AG04450 (cell line): ENCODE results near the gene PDE10A. TPM values are rescaled to one million over a fixed set of nuclear protein-coding genes. Genes with fewer than 3 reads are reported as not detected.

Experiments
- CTCF ChIA-PET: fragments of 300-600, 350-600 bp; formaldehyde crosslinking; extraction: SDS; loops from one replicate; lab custom pipeline; 2022; ENCODE audit warnings: antibody characterized with exemption, inconsistent platforms; lab: Charles Lee
- POLR2A ChIA-PET: fragments of 350-600 bp; formaldehyde crosslinking; extraction: SDS; loops from one replicate; lab custom pipeline; 2021; ENCODE audit warnings: antibody characterized with exemption, inconsistent platforms; lab: Yijun Ruan, JAX
- DNase-seq: peaks from one replicate; pipeline ENCODE4 v3.0.0-alpha.2; 2011; ENCODE audit warnings: low read depth, low spot score
- H3K27ac ChIP-seq: one replicate; pipeline ENCODE4 v1.5.1; 2012; ENCODE audit warnings: low read depth, low read length, control low read depth
- H3K27me3 ChIP-seq: one replicate; pipeline ENCODE4 v1.6.0; 2012; ENCODE audit warnings: low read length; ENCODE audit not compliant: control insufficient read depth, insufficient read depth
- H3K4me3 ChIP-seq: 2 replicates; pipeline ENCODE4 v1.5.1; 2011; ENCODE audit warnings: mild to moderate bottlenecking, low read depth, low read length, control low read depth
- H3K9me3 ChIP-seq: 2 replicates; pipeline ENCODE4 v1.5.1; 2012; ENCODE audit warnings: low read length; ENCODE audit not compliant: control insufficient read depth, insufficient read depth
- CTCF ChIP-seq: IDR thresholded peaks from 2 replicates; pipeline ENCODE4 v1.5.1; 2011; ENCODE audit warnings: low read depth, low read length, control low read depth, inconsistent platforms
- polyA plus RNA-seq: library from polyadenylated mRNA; depleted of rRNA; stranded (reverse); fragments of >200 nt; gene quantifications from 2 replicates; pipeline ENCODE4 v1.2.3, GENCODE V29; 2011

Gene PDE10A
- polyA plus RNA-seq, 1 experiment = 7.8 TPM

GRCh38 chr6:165577556-165577955, 85.5 kb downstream of the PDE10A start:
- no peaks in the 10 kb centered on the region for H3K27me3 ChIP-seq
- H3K4me3 ChIP-seq = no peak overlapping the region
- POLR2A ChIA-PET = no interaction called here
- no peak for TF ChIP-seq CTCF
- H3K9me3 ChIP-seq = peaks cover 14% of the 10 kb centered on the region
- no peak for DNase-seq
- H3K27ac ChIP-seq = no peak overlapping the region
- CTCF ChIA-PET = no interaction called here

DNA sequence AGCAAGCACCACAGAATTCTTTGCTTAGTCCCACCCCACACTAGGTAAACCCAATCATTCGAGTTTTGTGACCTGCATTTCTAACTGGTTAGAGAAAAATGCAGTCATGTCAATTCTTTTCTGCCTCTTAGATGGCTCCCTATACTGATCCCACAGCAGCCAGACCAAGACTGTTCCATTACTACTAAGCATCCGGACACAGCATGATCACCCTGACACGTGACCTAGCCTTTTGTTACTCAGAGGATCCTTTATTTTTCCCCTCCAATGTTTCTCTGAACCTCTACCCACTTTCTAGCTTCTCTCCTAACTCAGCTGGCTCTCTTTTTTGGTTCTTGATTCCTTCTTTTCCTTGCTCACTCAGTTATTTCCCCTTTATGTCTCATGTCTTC, 87.9 kb downstream of the PDE10A start:
- Histone ChIP-seq H3K9me3 (peaks cover 15% of the 10 kb centered on the region), H3K27me3 (no peaks in the 10 kb centered on the region), H3K27ac (no peak overlapping the region), H3K4me3 (no peak overlapping the region)
- POLR2A ChIA-PET = no interaction called here
- CTCF ChIA-PET = no interaction called here
- TF ChIP-seq CTCF = no peak
- DNase-seq = no peak

- Histone ChIP-seq H3K4me3 (no peak overlapping the region), H3K27ac (no peak overlapping the region), H3K9me3 (peaks cover 15% of the 10 kb centered on the region), H3K27me3 (no peaks in the 10 kb centered on the region)
- ChIA-PET POLR2A (no interaction called here), CTCF (no interaction called here)
- DNase-seq = no peak
- TF ChIP-seq CTCF = no peak
Measured at GRCh38 chr6:165574220-165575157, 88.6 kb downstream of the PDE10A start.

GRCh38 chr6:165573671-165574070, 89.4 kb downstream of the PDE10A start:
- Histone ChIP-seq H3K27me3 (no peaks in the 10 kb centered on the region), H3K27ac (no peak overlapping the region), H3K9me3 (peaks cover 15% of the 10 kb centered on the region), H3K4me3 (no peak overlapping the region)
- no peak for TF ChIP-seq CTCF
- DNase-seq = no peak
- POLR2A ChIA-PET = no interaction called here
- CTCF ChIA-PET = no interaction called here

DNA sequence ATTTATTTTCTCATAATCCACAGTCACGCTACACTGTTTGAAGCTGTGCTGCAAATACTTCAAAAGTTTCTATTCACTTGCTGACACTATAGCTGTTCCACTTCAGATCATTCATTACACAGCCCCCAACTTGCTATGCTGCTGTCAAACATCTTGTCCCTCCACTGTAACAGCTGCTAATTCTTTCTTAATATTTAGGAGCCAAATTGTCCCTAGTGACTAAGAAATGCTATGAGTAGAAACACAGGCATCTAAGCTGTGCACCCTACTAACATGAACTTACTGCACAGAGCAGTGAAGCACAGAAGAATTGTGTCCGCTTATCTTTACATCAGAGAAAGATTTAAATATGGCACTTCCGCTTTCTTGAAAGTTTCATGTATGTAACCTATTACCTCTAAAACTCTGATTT, 91.3 kb downstream of the PDE10A start:
- no peaks in the 10 kb centered on the region for H3K27me3 ChIP-seq
- ChIA-PET CTCF (no interaction called here), POLR2A (no interaction called here)
- no peak overlapping the region for H3K27ac ChIP-seq
- peaks cover 3% of the 10 kb centered on the region; the same call in 1 of the 2 replicates for H3K9me3 ChIP-seq
- no peak overlapping the region for H3K4me3 ChIP-seq
- DNase-seq = no peak
- TF ChIP-seq CTCF = no peak
